ENCODE results near the gene SSPN.

DNA sequence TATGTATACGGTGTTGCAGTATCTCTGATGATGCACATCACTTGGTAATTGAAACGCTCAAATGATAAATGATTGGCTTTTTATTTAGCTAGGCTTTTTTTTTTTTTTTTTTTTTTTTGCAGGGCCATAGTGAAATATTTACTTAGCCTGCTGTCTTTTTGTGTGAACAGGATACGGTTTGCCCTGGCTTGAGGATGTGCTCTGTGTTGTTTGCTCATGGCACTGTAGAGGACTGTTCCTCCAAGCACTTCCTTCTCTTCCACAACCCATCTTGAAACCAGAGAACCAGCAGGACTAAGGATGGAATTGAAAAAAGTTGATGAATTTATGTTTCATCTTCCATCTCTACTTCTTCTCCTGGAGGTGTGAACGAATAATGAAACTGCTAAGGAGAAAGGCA, 15.5 kb upstream of the SSPN start:
- TF ChIP-seq, protein P1, sequence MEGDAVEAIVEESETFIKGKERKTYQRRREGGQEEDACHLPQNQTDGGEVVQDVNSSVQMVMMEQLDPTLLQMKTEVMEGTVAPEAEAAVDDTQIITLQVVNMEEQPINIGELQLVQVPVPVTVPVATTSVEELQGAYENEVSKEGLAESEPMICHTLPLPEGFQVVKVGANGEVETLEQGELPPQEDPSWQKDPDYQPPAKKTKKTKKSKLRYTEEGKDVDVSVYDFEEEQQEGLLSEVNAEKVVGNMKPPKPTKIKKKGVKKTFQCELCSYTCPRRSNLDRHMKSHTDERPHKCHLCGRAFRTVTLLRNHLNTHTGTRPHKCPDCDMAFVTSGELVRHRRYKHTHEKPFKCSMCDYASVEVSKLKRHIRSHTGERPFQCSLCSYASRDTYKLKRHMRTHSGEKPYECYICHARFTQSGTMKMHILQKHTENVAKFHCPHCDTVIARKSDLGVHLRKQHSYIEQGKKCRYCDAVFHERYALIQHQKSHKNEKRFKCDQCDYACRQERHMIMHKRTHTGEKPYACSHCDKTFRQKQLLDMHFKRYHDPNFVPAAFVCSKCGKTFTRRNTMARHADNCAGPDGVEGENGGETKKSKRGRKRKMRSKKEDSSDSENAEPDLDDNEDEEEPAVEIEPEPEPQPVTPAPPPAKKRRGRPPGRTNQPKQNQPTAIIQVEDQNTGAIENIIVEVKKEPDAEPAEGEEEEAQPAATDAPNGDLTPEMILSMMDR (IDR thresholded peaks at IDR 0.05), result no peak
- TF ChIP-seq POLR2AphosphoS5 (IDR thresholded peaks at IDR 0.05) (no peak), POLR2A (IDR thresholded peaks at IDR 0.05) (no peak), EP300 (IDR thresholded peaks at IDR 0.05) (no peak)
